IMR-90 (cell line): Measurements from ENCODE around the gene TMEM141.

ENCODE experiments used
- BHLHE40 ChIP-seq: fragments of 150-350 bp; IDR thresholded peaks from 2 replicates; pipeline ENCODE4 v1.6.1; 2016; ENCODE audit warnings: mild to moderate bottlenecking, low read depth, low read length
- CEBPB ChIP-seq: IDR thresholded peaks from 2 replicates; pipeline ENCODE4 v1.6.1; 2012; ENCODE audit warnings: low read depth, low read length, improper control_type of control experiment
- ELK1 ChIP-seq: fragments of 150-350 bp; IDR thresholded peaks from 2 replicates; pipeline ENCODE4 v1.6.1; 2016; ENCODE audit warnings: low read depth, mild to moderate bottlenecking, low read length, moderate library complexity, borderline replicate concordance
- FOS ChIP-seq: fragments of 150-350 bp; IDR thresholded peaks from 2 replicates; pipeline ENCODE4 v1.6.1; 2016; ENCODE audit warnings: low read depth, low read length
- MAFK ChIP-seq: IDR thresholded peaks from 2 replicates; pipeline ENCODE4 v1.6.1; 2012; ENCODE audit warnings: low read depth, low read length, improper control_type of control experiment
- MAZ ChIP-seq: IDR thresholded peaks from 2 replicates; pipeline ENCODE4 v1.6.1; 2012; ENCODE audit warnings: low read depth, mild to moderate bottlenecking, low read length, improper control_type of control experiment, moderate library complexity, borderline replicate concordance
- MXI1 ChIP-seq: IDR thresholded peaks from 2 replicates; pipeline ENCODE4 v1.6.1; 2012; ENCODE audit warnings: low read depth, mild to moderate bottlenecking, low read length, moderate library complexity, borderline replicate concordance
- NFE2L2 ChIP-seq: fragments of 150-350 bp; IDR thresholded peaks from 2 replicates; pipeline ENCODE4 v1.6.1; 2016; ENCODE audit warnings: low read depth, mild to moderate bottlenecking, low read length
- POLR2A ChIP-seq: IDR thresholded peaks from 2 replicates; pipeline ENCODE4 v1.6.1; 2012; ENCODE audit warnings: mild to moderate bottlenecking, low read depth, low read length
- RAD21 ChIP-seq: IDR thresholded peaks from 2 replicates; pipeline ENCODE4 v1.6.1; 2012; ENCODE audit warnings: low read length, improper control_type of control experiment
- RCOR1 ChIP-seq: IDR thresholded peaks from 2 replicates; pipeline ENCODE4 v1.6.1; 2012; ENCODE audit warnings: mild to moderate bottlenecking, low read length, improper control_type of control experiment; ENCODE audit not compliant: insufficient replicate concordance
- RFX5 ChIP-seq: IDR thresholded peaks from 2 replicates; pipeline ENCODE4 v1.8.0; 2012; ENCODE audit warnings: low read depth, mild to moderate bottlenecking, low read length, moderate library complexity
- TF ChIP-seq, protein P1 (sequence below): conservative IDR thresholded peaks from 2 replicates; pipeline ENCODE4 v1.5.1; 2012; ENCODE audit warnings: mild to moderate bottlenecking, low read depth, low read length, improper control_type of control experiment
- TF ChIP-seq, protein P2 (sequence below): fragments of 150-350 bp; IDR thresholded peaks from 2 replicates; pipeline ENCODE4 v1.6.1; 2017; ENCODE audit warnings: mild to moderate bottlenecking, antibody characterized with exemption, low read length, low read depth

DNA sequence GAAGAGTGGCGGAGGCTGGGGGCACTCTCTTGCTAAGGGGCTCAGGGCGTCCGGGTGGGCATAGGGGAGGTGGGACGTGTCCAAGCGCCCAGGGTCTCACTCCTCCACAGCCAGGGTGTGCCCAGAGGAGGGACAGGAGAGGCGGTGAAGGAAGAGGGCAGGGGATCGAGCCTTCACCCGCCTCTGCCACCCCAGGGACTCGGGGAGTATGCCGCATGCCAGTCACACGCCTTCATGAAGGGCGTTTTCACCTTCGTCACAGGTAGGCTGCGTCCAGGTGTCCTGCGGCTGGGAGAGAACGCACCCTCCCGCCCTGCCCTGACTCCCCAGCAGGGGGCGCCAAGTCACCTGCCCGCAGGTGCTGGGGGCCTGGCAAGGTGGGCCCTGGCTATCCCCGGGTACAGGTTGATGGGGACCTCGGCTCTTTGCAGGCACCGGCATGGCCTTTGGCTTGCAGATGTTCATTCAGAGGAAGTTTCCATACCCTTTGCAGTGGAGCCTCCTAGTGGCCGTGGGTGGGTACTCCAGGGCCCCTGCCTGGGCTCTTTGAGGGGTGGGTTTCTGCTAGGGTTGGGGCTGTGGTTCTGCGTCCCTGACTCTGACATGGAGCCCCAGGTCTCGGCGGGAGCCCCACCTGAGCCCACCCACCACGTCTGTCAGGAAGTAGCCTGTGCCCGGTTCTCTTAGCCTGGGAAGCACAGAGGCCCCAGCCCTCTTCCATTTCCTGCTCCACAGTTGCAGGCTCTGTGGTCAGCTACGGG is 552 bp downstream of the TMEM141 start:
- TF ChIP-seq, protein P1, sequence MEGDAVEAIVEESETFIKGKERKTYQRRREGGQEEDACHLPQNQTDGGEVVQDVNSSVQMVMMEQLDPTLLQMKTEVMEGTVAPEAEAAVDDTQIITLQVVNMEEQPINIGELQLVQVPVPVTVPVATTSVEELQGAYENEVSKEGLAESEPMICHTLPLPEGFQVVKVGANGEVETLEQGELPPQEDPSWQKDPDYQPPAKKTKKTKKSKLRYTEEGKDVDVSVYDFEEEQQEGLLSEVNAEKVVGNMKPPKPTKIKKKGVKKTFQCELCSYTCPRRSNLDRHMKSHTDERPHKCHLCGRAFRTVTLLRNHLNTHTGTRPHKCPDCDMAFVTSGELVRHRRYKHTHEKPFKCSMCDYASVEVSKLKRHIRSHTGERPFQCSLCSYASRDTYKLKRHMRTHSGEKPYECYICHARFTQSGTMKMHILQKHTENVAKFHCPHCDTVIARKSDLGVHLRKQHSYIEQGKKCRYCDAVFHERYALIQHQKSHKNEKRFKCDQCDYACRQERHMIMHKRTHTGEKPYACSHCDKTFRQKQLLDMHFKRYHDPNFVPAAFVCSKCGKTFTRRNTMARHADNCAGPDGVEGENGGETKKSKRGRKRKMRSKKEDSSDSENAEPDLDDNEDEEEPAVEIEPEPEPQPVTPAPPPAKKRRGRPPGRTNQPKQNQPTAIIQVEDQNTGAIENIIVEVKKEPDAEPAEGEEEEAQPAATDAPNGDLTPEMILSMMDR: peak; percentile 73
- TF ChIP-seq RFX5 (no peak), POLR2A (no peak), MAZ (no peak), RAD21 (0 out of 2 replicates have a peak, but pooled peaks have one; percentile 15), CEBPB (no peak), RCOR1 (no peak), MXI1 (peak; percentile 1; the same call in 1 of the 2 replicates), ELK1 (no peak), NFE2L2 (no peak), MAFK (no peak), FOS (no peak), BHLHE40 (no peak)
- TF ChIP-seq, protein P2, sequence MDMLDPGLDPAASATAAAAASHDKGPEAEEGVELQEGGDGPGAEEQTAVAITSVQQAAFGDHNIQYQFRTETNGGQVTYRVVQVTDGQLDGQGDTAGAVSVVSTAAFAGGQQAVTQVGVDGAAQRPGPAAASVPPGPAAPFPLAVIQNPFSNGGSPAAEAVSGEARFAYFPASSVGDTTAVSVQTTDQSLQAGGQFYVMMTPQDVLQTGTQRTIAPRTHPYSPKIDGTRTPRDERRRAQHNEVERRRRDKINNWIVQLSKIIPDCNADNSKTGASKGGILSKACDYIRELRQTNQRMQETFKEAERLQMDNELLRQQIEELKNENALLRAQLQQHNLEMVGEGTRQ: no peak
